Measurements from ENCODE around the gene MST1. TPM values are rescaled to one million over a fixed set of nuclear protein-coding genes. Genes with fewer than 3 reads are reported as not detected.

MST1 gene
- total and polyA plus RNA-seq, 9 of the 15 experiments (the other 6 are each of a cell fraction or from before 2014, with no cell fraction given), result 0.08 to 1.8 (median 0.40) TPM

DNA sequence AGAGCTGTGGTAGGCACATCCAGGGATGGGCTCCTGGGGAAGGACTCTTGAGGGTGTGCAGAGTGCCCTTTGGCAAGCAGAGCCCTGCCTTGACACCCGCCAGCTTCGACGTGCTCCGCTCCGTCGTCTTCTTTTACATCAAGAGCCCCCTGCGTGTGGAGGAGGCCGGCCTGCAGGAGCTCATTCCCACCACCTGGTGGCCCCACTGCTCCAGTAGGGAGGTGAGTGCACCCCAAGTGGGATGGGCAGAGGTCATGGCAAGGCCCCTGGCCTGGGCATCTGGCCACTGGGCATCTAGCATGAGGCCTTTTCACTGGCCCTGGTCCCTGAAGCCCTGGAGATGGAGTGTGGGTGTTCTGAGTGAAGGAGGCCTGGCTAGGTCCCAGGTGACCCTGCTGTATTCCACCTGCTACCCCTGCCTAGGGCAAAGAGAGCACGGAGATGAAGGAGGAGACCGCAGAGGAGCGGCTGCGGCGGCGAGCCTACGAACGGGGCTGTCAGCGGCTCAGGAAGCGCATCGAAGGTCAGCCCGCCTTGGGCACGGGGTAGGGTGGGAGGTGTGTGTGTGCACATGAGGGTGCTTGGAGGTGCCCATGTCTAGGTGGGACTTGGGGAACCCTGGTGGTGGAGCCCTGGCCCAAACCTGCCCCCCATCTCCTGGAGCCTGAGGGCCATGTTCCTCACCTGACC is 12.3 kb upstream of the MST1 start (continued):
- TF ChIP-seq, protein P1, sequence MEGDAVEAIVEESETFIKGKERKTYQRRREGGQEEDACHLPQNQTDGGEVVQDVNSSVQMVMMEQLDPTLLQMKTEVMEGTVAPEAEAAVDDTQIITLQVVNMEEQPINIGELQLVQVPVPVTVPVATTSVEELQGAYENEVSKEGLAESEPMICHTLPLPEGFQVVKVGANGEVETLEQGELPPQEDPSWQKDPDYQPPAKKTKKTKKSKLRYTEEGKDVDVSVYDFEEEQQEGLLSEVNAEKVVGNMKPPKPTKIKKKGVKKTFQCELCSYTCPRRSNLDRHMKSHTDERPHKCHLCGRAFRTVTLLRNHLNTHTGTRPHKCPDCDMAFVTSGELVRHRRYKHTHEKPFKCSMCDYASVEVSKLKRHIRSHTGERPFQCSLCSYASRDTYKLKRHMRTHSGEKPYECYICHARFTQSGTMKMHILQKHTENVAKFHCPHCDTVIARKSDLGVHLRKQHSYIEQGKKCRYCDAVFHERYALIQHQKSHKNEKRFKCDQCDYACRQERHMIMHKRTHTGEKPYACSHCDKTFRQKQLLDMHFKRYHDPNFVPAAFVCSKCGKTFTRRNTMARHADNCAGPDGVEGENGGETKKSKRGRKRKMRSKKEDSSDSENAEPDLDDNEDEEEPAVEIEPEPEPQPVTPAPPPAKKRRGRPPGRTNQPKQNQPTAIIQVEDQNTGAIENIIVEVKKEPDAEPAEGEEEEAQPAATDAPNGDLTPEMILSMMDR (IDR thresholded peaks at IDR 0.05 in 2 of 3, conservative IDR thresholded peaks at IDR 0.05 in 1 of 3; ENCODE audit: insufficient read depth in 2 of 3, low read depth in 1 of 3, low read length in 3 of 3), result peak; percentile 38 to 51 (median 50)
- TF ChIP-seq POLR2G (IDR thresholded peaks at IDR 0.05; ENCODE audit: low read depth, low read length), result peak; percentile 60
- 0 out of 2 replicates have a peak, but pooled peaks have one; percentile 17 for TF ChIP-seq SMC3 (conservative IDR thresholded peaks at IDR 0.05; ENCODE audit: insufficient read depth, low read depth, low read length)

DNA sequence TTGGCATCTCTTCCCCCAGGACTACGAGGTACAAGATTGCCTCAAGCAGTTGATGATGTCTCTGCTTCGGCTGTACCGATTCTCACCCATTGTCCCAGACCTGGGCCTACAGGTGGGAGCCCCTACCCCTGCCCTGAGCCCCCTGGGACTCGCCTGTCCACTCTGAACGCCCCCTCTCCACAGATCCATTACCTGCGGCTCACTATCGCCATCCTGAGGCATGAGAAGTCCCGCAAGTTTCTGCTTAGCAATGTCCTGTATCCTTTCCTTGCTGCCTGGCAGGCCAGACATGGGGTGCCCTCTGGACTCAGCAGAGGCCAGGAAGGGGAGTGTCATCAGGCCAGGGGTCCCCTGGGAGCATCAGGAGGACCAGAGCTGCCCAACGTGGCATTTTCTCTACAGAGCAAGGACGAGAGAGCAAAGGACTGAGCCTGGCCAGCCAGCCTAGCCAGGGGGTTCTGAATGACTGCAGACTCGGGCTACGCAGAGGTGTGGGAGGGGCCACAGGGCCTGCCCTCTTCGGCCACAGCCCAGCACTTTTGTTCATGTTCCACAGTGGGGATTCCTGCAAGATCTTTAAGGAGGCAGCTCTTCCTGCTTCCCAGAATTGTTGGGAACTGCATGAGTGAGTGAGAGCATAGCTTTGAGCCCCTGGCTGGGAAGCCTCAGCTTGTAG is 11.3 kb upstream of the MST1 start:
- POLR2A ChIA-PET, result interaction anchor here (0.6 to 0.7 kb wide), 2 partner anchors 92 to 199 kb away, joined by 4 read pairs; no protein-coding TSS in a partner anchor
- peaks cover 75% of the 10 kb centered on the region; the same call in 2 of the 3 replicates for H3K36me3 ChIP-seq (ENCODE audit: control insufficient read depth, insufficient read depth, low read length)

More for the DNA sequence above, 11.3 kb upstream of the MST1 start:
- H3K4me2 ChIP-seq (ENCODE audit: insufficient read depth, low read length), result no peak overlapping the region
- H3K4me1 ChIP-seq (replicated peaks in 1 of 2; ENCODE audit: control insufficient read depth in 2 of 2, insufficient read depth in 2 of 2, low read length in 2 of 2), result peaks cover 0 to 10% of the 10 kb centered on the region in 2 experiments; a peak in 2 of 5 replicates
- H3K9me1 ChIP-seq (ENCODE audit: control insufficient read depth, insufficient read depth, low read length), result peaks cover 3% of the 10 kb centered on the region
- intact Hi-C loops (cut with micrococcal nuclease) (loop anchor here (1.0 to 5.0 kb wide), 2 partner anchors 161 to 207 kb away; no protein-coding TSS in a partner anchor), in situ Hi-C loops (cut with MboI) (loop anchor here (5.0 kb wide), 1 partner anchor 142 kb away; no protein-coding TSS in a partner anchor)
- H3K27me3 ChIP-seq (ENCODE audit: control insufficient read depth in 2 of 2, insufficient read depth in 2 of 2, low read length in 2 of 2), result no peaks in the 10 kb centered on the region
- no peak for ATAC-seq
- no peak overlapping the region; a peak in 1 of 4 replicates for H3K9ac ChIP-seq (ENCODE audit: insufficient read depth in 1 of 2, low read depth in 2 of 2, low read length in 2 of 2)
- DNase-seq (ENCODE audit: extremely low read depth in 1 of 4, low spot score in 3 of 4), result no peak
- H4K20me1 ChIP-seq (replicated peaks; ENCODE audit: control insufficient read depth, insufficient read depth, low read length), result no peaks in the 10 kb centered on the region
- WGBS (ENCODE audit: insufficient coverage, low coverage, missing lambda C conversion rate), result 75% methylated on average over 11 of the region's 13 CpGs
- CTCF ChIA-PET (ENCODE audit: low intra/inter-chr PET ratio), result no interaction called here
- no peak overlapping the region for H3K4me3 ChIP-seq
- no peaks in the 10 kb centered on the region for H3K79me2 ChIP-seq (ENCODE audit: control insufficient read depth, insufficient read depth, low read length)
- no peak for FAIRE-seq
- no TSS peak for BruUV-seq (replicated peaks)
- no peak overlapping the region for H2AFZ ChIP-seq (ENCODE audit: low read depth, low read length)
- no peaks in the 10 kb centered on the region for H3K9me3 ChIP-seq (replicated peaks; ENCODE audit: control insufficient read depth, insufficient read depth, low read depth, low read length)
- TF ChIP-seq MBD1 (CRISPR knock-in tag; IDR thresholded peaks at IDR 0.05) (no peak), RAD21 (CRISPR knock-in tag; conservative IDR thresholded peaks at IDR 0.05 in 1 of 2, IDR thresholded peaks at IDR 0.05 in 1 of 2) (peak in 1 of 2 experiments; percentile 14; a peak in 1 of 4 replicates), E2F5 (CRISPR knock-in tag; IDR thresholded peaks at IDR 0.05) (no peak)
- TF ChIP-seq, protein P1 (IDR thresholded peaks at IDR 0.05 in 2 of 3, conservative IDR thresholded peaks at IDR 0.05 in 1 of 3; ENCODE audit: insufficient read depth in 2 of 3, low read depth in 1 of 3, low read length in 3 of 3), result peak in 2 of 3 experiments; percentile 20 to 29; a peak in 2 of 6 replicates
- no peak overlapping the region for H3K27ac ChIP-seq (ENCODE audit: extremely low read depth, low read depth, low read length)
